AG04450 (cell line): ENCODE data around the gene EEF1AKMT2. TPM values are rescaled to one million over a fixed set of nuclear protein-coding genes. Genes with fewer than 3 reads are reported as not detected.

Source experiments
- CTCF ChIA-PET: fragments of 300-600, 350-600 bp; formaldehyde crosslinking; extraction: SDS; loops from one replicate; lab custom pipeline; 2022; ENCODE audit warnings: antibody characterized with exemption, inconsistent platforms; lab: Charles Lee
- POLR2A ChIA-PET: fragments of 350-600 bp; formaldehyde crosslinking; extraction: SDS; loops from one replicate; lab custom pipeline; 2021; ENCODE audit warnings: antibody characterized with exemption, inconsistent platforms; lab: Yijun Ruan, JAX
- DNase-seq: peaks from one replicate; pipeline ENCODE4 v3.0.0-alpha.2; 2011; ENCODE audit warnings: low read depth, low spot score
- H3K27ac ChIP-seq: one replicate; pipeline ENCODE4 v1.5.1; 2012; ENCODE audit warnings: low read depth, low read length, control low read depth
- H3K27me3 ChIP-seq: one replicate; pipeline ENCODE4 v1.6.0; 2012; ENCODE audit warnings: low read length; ENCODE audit not compliant: control insufficient read depth, insufficient read depth
- H3K4me3 ChIP-seq: 2 replicates; pipeline ENCODE4 v1.5.1; 2011; ENCODE audit warnings: mild to moderate bottlenecking, low read depth, low read length, control low read depth
- H3K9me3 ChIP-seq: 2 replicates; pipeline ENCODE4 v1.5.1; 2012; ENCODE audit warnings: low read length; ENCODE audit not compliant: control insufficient read depth, insufficient read depth
- polyA plus RNA-seq: library from polyadenylated mRNA; depleted of rRNA; stranded (reverse); fragments of >200 nt; gene quantifications from 2 replicates; pipeline ENCODE4 v1.2.3, GENCODE V29; 2011
- TF ChIP-seq, protein P1 (sequence below): IDR thresholded peaks from 2 replicates; pipeline ENCODE4 v1.5.1; 2011; ENCODE audit warnings: low read depth, low read length, control low read depth, inconsistent platforms

EEF1AKMT2 gene
- polyA plus RNA-seq, 1 experiment = 24.0 TPM

- TF ChIP-seq, protein P1, sequence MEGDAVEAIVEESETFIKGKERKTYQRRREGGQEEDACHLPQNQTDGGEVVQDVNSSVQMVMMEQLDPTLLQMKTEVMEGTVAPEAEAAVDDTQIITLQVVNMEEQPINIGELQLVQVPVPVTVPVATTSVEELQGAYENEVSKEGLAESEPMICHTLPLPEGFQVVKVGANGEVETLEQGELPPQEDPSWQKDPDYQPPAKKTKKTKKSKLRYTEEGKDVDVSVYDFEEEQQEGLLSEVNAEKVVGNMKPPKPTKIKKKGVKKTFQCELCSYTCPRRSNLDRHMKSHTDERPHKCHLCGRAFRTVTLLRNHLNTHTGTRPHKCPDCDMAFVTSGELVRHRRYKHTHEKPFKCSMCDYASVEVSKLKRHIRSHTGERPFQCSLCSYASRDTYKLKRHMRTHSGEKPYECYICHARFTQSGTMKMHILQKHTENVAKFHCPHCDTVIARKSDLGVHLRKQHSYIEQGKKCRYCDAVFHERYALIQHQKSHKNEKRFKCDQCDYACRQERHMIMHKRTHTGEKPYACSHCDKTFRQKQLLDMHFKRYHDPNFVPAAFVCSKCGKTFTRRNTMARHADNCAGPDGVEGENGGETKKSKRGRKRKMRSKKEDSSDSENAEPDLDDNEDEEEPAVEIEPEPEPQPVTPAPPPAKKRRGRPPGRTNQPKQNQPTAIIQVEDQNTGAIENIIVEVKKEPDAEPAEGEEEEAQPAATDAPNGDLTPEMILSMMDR = no peak
- no peaks in the 10 kb centered on the region for H3K27me3 ChIP-seq
- no peak for DNase-seq
- no peak overlapping the region for H3K4me3 ChIP-seq
- POLR2A ChIA-PET = no interaction called here
- 0 out of 2 replicates have a peak, but pooled peaks cover 2% of the 10 kb centered on the region for H3K9me3 ChIP-seq
- CTCF ChIA-PET = interaction anchor here (1.2 kb wide), 1 partner anchor 10 kb away, joined by 5 read pairs; no protein-coding TSS in a partner anchor
- H3K27ac ChIP-seq = no peak overlapping the region
Measured at GRCh38 chr10:124824507-124824906, 32.8 kb upstream of the EEF1AKMT2 start.

DNA sequence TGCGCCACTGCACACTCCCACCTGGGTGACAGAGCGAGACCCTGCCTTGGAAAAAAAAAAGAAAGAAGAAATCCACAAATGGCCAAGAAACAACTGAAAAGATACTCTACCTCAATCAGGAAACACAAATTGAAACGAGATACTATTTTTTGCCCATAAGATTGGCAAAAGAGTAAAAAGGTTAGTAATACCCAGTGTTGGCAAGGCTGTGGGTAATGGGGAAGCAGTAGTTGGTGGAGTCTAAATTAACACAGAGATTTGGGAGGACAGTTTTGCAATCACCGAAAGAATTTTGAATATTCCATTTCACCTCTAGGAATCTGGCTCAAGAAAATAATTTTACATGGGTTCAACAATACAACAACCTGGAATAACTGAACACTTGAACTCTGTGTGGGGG lies 29.8 kb upstream of the EEF1AKMT2 start:
- ChIA-PET POLR2A (no interaction called here), CTCF (no interaction called here)
- TF ChIP-seq, protein P1 = no peak
- Histone ChIP-seq H3K27me3 (no peaks in the 10 kb centered on the region), H3K9me3 (0 out of 2 replicates have a peak, but pooled peaks cover 2% of the 10 kb centered on the region), H3K4me3 (no peak overlapping the region), H3K27ac (no peak overlapping the region)
- DNase-seq = no peak

DNA sequence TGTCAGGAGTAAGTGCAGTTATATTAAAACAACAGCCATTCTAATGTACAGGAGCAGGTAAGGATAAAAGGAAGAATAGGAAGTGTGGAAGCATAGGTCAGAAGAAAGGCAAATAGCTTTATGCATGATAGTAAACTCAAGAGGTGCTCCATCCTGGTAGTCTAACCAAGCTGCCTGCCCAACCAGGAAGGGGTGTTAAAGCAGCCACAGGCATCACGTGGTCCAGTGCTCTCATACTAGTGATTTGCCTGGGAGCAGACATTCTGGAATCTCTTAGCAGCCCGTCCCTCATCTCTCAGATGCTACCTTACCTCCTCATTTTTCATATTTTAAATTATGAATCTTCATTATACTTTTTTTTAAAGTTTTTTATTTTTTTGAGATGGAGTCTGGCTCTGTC lies 28.4 kb upstream of the EEF1AKMT2 start:
- Histone ChIP-seq H3K9me3 (0 out of 2 replicates have a peak, but pooled peaks cover 2% of the 10 kb centered on the region), H3K27ac (no peak overlapping the region), H3K27me3 (no peaks in the 10 kb centered on the region), H3K4me3 (no peak overlapping the region)
- CTCF ChIA-PET = no interaction called here
- no peak for DNase-seq
- POLR2A ChIA-PET = no interaction called here
- TF ChIP-seq, protein P1 = no peak

- TF ChIP-seq, protein P1 = no peak
- ChIA-PET POLR2A (interaction anchor here (1.2 kb wide), 1 partner anchor 10 kb away, joined by 7 read pairs; the partner anchor contains the start of gene EEF1AKMT2), CTCF (no interaction called here)
- no peak for DNase-seq
- Histone ChIP-seq H3K4me3 (peak overlapping the region; percentile 81), H3K9me3 (no peaks in the 10 kb centered on the region), H3K27ac (peak overlapping the region; percentile 39), H3K27me3 (peaks cover 4% of the 10 kb centered on the region)
Measured at GRCh38 chr10:124802313-124802675, 10.6 kb upstream of the EEF1AKMT2 start.

DNA sequence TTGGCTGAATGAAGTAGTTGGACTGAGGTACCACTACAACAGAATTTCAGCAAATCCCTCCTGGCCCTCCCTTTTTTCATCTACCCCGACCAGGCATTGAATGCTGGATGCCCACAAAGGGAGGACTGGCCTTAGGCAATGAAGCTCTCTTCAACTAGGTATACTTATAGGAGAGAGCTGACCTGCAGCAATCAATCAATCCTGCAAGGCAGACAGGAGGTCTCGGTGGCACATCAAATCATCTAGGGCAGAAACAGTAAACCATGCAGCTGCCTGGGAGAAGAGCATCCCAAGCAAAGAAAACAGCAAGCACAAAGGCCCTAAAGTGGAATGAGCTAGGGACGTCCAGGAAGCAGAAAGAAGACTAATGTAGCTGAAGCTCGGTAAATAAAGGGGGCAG lies 7.5 kb upstream of the EEF1AKMT2 start:
- Histone ChIP-seq H3K9me3 (no peaks in the 10 kb centered on the region), H3K27me3 (peaks cover 4% of the 10 kb centered on the region), H3K4me3 (no peak overlapping the region), H3K27ac (no peak overlapping the region)
- ChIA-PET POLR2A (no interaction called here), CTCF (no interaction called here)
- TF ChIP-seq, protein P1 = no peak
- no peak for DNase-seq
